Neural crest cell (in vitro differentiated cells): ENCODE data around the gene LSR. TPM values are rescaled to one million over a fixed set of nuclear protein-coding genes. Genes with fewer than 3 reads are reported as not detected.

Experiments used
- DNase-seq: peaks from one replicate; pipeline ENCODE4 v3.0.0; 2021; ENCODE audit warnings: low read depth, mixed read lengths, low spot score
- H3K27ac Mint-ChIP-seq: one replicate; pipeline ENCODE4 v1.8.0; 2021; ENCODE audit warnings: mild to moderate bottlenecking, mixed read lengths; ENCODE audit not compliant: unreplicated experiment
- H3K27me3 Mint-ChIP-seq: 2 replicates; pipeline ENCODE4 v1.8.0; 2021; ENCODE audit warnings: low read depth, mild to moderate bottlenecking, mixed read lengths
- H3K36me3 Mint-ChIP-seq: 2 replicates; pipeline ENCODE4 v1.8.0; 2021; ENCODE audit warnings: low read depth, mild to moderate bottlenecking, mixed read lengths
- H3K4me1 Mint-ChIP-seq: 2 replicates; pipeline ENCODE4 v1.8.0; 2021; ENCODE audit warnings: mixed read lengths
- H3K4me3 Mint-ChIP-seq: one replicate; pipeline ENCODE4 v1.8.0; 2021; ENCODE audit warnings: mild to moderate bottlenecking, mixed read lengths
- H3K9me3 Mint-ChIP-seq: 2 replicates; pipeline ENCODE4 v1.8.0; 2021; ENCODE audit warnings: mixed read lengths
- total RNA-seq: library from RNA; stranded (reverse); gene quantifications from 2 replicates; pipeline ENCODE4 v1.2.1, GENCODE V29; 2021
- TF ChIP-seq, protein P1 (sequence below): fragments of 200-600 bp; sonication (generic); conservative IDR thresholded peaks from 2 replicates; pipeline ENCODE4 v1.5.0; 2021; ENCODE audit warnings: antibody characterized with exemption, mild to moderate bottlenecking

The LSR gene
- total RNA-seq, 1 donor from 2014 or later, result 3.5 TPM

DNA sequence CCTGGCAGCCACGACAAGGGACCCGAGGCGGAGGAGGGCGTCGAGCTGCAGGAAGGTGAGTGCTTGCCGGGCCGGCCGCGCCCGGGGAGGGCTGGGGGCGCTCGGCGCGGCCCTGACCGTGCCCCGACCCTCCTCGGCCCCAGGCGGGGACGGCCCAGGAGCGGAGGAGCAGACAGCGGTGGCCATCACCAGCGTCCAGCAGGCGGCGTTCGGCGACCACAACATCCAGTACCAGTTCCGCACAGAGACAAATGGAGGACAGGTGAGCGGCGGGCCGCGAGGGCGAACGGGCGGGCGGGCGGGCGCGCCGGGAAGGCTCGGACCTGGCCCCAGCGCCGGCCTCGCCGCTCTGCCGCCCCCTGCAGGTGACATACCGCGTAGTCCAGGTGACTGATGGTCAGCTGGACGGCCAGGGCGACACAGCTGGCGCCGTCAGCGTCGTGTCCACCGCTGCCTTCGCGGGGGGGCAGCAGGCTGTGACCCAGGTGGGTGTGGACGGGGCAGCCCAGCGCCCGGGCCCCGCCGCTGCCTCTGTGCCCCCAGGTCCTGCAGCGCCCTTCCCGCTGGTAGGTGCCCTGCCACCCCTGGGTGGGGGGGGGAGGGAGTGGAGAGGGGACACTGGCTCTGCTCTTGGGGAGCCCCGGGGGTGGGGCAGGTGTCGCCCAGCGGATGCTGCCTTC, 20.8 kb downstream of the LSR start:
- H3K36me3 Mint-ChIP-seq, result peaks cover 12% of the 10 kb centered on the region
- TF ChIP-seq, protein P1, sequence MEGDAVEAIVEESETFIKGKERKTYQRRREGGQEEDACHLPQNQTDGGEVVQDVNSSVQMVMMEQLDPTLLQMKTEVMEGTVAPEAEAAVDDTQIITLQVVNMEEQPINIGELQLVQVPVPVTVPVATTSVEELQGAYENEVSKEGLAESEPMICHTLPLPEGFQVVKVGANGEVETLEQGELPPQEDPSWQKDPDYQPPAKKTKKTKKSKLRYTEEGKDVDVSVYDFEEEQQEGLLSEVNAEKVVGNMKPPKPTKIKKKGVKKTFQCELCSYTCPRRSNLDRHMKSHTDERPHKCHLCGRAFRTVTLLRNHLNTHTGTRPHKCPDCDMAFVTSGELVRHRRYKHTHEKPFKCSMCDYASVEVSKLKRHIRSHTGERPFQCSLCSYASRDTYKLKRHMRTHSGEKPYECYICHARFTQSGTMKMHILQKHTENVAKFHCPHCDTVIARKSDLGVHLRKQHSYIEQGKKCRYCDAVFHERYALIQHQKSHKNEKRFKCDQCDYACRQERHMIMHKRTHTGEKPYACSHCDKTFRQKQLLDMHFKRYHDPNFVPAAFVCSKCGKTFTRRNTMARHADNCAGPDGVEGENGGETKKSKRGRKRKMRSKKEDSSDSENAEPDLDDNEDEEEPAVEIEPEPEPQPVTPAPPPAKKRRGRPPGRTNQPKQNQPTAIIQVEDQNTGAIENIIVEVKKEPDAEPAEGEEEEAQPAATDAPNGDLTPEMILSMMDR, result peak; percentile 89
- H3K4me3 Mint-ChIP-seq, result peak overlapping the region; percentile 84
- H3K4me1 Mint-ChIP-seq, result peaks cover 7% of the 10 kb centered on the region
- H3K27me3 Mint-ChIP-seq, result no peaks in the 10 kb centered on the region
- no peak overlapping the region for H3K27ac Mint-ChIP-seq
- no peaks in the 10 kb centered on the region for H3K9me3 Mint-ChIP-seq
- peak; percentile 78 for DNase-seq

DNA sequence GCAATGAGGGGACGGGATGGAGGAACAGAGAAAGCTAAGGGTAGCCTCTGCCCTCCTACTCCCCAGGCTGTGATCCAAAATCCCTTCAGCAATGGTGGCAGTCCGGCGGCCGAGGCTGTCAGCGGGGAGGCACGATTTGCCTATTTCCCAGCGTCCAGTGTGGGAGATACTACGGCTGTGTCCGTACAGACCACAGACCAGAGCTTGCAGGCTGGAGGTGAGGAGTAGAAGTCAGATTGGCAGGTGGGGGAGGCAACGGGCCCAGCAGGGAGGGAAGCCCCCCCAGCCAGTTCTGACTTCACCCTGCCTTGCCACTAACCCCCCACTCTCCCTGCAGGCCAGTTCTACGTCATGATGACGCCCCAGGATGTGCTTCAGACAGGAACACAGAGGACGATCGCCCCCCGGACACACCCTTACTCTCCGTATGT, 21.6 kb downstream of the LSR start:
- Mint-ChIP-seq H3K27ac (no peak overlapping the region), H3K27me3 (no peaks in the 10 kb centered on the region), H3K4me1 (peaks cover 7% of the 10 kb centered on the region), H3K36me3 (peaks cover 13% of the 10 kb centered on the region), H3K4me3 (peak overlapping the region; percentile 84), H3K9me3 (no peaks in the 10 kb centered on the region)
- DNase-seq, result no peak
- TF ChIP-seq, protein P1, result no peak

DNA sequence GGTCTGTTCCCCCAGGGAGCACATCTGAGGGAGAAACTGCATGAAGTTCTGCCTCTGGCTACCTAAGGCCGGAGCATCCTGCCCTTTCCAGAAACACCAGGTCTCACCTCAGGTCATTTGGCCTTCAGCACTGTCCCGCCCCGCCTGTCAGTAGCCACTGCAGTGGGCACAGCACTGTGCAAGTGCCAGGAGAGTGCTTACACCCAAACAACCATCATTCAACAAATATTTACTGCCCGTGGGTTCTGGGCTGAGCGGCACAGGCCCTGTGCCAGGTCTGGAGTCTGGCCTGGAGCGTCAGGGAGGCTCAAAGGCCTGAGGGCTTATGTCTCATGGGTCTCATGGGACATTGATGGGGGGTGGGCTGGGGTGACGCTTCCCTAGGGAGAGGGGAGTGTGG, 22.7 kb downstream of the LSR start:
- no peak overlapping the region for H3K27ac Mint-ChIP-seq
- no peaks in the 10 kb centered on the region for H3K9me3 Mint-ChIP-seq
- no peaks in the 10 kb centered on the region for H3K27me3 Mint-ChIP-seq
- peaks cover 4% of the 10 kb centered on the region for H3K4me1 Mint-ChIP-seq
- TF ChIP-seq, protein P1, result no peak
- no peak for DNase-seq
- peak overlapping the region; percentile 56 for H3K4me3 Mint-ChIP-seq
- H3K36me3 Mint-ChIP-seq, result peaks cover 15% of the 10 kb centered on the region

DNA sequence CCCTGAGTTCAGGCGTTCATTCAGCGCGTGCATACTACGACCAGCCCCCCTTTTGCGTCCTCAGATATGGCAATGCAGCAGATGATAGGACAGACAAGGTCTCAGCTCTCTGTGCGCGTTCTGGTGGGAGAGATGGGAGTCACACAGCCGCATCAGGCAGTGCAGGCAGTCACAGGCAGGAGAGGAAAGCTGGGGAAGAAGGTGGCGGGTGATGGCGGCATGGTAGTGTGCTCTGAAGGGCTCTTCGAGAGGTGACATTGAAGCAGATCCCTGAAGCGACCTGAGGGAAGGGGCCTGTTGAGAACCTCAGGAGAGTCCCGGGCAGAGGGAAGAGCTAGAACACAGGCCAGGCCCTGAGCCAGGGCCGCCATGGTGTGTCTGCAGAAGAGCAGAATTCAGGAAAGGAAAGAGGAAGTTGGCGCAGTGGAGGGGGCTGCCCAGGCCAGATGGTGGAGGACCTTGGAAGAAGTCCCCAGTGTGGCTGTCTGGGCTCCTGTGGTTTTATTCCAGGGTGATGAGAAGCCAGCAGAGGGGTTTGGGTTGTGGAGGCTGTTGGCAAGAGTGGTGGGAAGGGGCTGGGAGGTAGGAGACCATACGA, 23.4 kb downstream of the LSR start:
- peaks cover 4% of the 10 kb centered on the region for H3K4me1 Mint-ChIP-seq
- H3K9me3 Mint-ChIP-seq, result no peaks in the 10 kb centered on the region
- H3K27me3 Mint-ChIP-seq, result no peaks in the 10 kb centered on the region
- H3K36me3 Mint-ChIP-seq, result peaks cover 15% of the 10 kb centered on the region
- no peak for DNase-seq
- H3K27ac Mint-ChIP-seq, result no peak overlapping the region
- peak overlapping the region; percentile 56 for H3K4me3 Mint-ChIP-seq
- TF ChIP-seq, protein P1, result no peak

DNA sequence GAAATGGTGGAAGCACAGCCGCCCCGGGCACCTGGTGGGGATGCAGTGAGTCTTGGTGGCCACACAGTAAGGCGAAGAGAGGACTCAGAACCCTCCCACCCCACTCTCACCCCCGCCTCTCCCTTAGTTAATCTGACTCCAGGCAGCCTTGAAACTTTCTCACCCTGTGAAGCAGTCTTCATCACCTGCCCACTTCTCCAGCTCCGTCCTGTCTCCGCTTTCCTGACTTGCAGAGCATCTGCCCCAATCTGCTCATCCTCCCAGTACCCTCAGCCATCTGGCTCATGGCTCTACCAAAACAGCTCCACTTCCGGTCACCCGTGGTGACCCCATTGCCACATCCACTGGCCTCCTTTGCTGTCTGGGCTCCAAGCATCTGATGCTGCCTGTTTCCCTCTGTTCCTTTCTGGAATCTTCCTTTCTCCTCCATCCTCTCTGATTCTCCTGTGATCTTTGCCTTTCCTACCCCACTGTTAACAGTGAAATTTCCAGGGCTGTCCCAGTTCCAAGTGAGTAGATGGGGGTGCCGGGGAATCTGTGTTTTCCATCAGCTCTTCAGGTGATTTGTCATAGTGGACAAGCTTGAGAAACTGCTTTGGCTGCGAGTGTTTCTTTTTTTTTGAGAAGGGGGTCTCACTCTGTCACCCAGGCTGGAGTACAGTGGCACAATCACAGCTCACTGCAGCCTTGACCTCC, 24.3 kb downstream of the LSR start:
- peaks cover 15% of the 10 kb centered on the region for H3K36me3 Mint-ChIP-seq
- H3K27ac Mint-ChIP-seq, result no peak overlapping the region
- H3K9me3 Mint-ChIP-seq, result no peaks in the 10 kb centered on the region
- peak overlapping the region; percentile 78 for H3K4me3 Mint-ChIP-seq
- TF ChIP-seq, protein P1, result no peak
- peaks cover 4% of the 10 kb centered on the region for H3K4me1 Mint-ChIP-seq
- DNase-seq, result no peak
- no peaks in the 10 kb centered on the region for H3K27me3 Mint-ChIP-seq
